ENCODE data around the gene MAB21L1. TPM values are rescaled to one million over a fixed set of nuclear protein-coding genes. Genes with fewer than 3 reads are reported as not detected.

The MAB21L1 gene
- total and polyA plus RNA-seq, 4 experiments from 2014 or later, result not detected

DNA sequence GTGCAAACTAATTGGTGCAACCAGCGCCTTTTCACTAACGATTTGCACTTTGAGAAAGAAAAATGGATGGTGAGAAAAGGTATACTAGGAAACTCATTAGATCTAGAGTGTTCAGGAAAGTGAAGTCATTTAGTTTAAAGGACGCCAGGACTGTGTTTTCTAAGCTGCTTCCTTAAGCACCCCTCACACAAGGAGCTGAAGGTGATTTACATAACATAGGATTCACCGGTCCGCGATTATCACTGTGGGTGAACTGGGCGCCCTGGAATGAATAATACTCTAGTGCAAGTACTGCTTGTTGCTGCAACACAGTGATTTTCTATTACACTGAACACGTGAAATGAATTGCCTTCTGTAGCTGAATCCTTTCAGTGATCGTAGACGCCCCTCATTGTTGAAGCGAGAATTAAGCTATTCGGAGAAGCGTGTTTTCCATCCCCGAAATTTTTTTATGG is 2.6 kb upstream of the MAB21L1 start:
- peaks cover 8 to 28% (median 19%) of the 10 kb centered on the region in 4 donors for H3K4me1 Mint-ChIP-seq
- Histone ChIP-seq H3K9me3 (ENCODE audit: control insufficient read depth in 1 of 2, low read length in 2 of 2) (no peaks in the 10 kb centered on the region), H3K36me3 (ENCODE audit: insufficient read depth, low read length) (no peaks in the 10 kb centered on the region), H3K27ac (ENCODE audit: low read depth, low read length) (no peak overlapping the region), H3K4me3 (ENCODE audit: low read length in 2 of 2) (no peak overlapping the region), H3K4me1 (ENCODE audit: insufficient read depth, low read length) (peaks cover 4% of the 10 kb centered on the region), H3K27me3 (ENCODE audit: insufficient read depth, low read length) (peaks cover 30% of the 10 kb centered on the region)
- intact Hi-C loops (cut with micrococcal nuclease), result no loop called here
- no peak for DNase-seq
- POLR2A ChIA-PET (ENCODE audit: partially characterized antibody), result no interaction called here
- peak overlapping the region in 1 of 8 donors; percentile 26 for H3K4me3 Mint-ChIP-seq
- H3K9me3 Mint-ChIP-seq, result peaks cover 0 to 38% (median 20%) of the 10 kb centered on the region in 8 donors
- H3K27ac Mint-ChIP-seq, result peak overlapping the region in 1 of 7 donors; percentile 22
- no peaks in the 10 kb centered on the region for H3K36me3 Mint-ChIP-seq
- CTCF ChIA-PET (ENCODE audit: partially characterized antibody), result no interaction called here
- peaks cover 28 to 47% of the 10 kb centered on the region in 2 donors for H3K27me3 Mint-ChIP-seq

DNA sequence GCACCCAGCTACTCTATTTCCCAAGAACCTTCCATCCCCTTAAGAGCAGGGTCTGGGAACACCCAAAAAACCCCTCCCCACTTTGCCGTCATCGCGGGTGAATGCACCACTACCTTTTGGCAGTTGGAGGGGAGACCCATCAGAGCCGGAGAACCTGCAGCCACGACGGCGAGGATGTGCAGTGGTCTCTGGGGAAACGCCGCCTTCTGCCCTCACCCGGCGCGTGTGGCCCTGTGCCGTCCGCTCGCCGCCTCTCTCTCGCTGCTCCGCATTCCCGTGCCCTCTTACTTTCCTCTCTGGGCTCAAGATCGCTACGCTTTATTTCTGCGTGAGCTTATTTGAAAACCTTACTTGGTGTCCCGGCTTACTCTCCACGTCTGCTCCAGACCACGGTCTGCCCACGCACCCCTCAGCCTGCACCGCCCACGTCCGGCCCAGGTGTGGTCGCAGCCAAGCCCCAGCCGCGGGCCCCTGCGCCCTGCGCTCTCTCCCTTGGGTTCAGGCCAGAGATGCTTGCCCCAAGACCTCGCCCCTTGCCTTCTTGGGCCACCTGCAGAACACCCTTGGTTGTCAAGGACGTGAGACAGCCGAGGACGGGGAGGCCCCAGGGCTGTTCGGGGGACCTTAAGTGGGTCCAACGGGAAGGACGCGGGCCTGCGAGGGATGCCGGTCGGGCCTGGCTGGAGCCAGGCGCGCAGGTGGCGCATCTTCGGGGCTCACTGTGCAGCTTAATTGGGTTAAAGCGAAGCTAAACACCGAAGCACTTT is 2.0 kb upstream of the MAB21L1 start:
- H3K4me3 ChIP-seq (ENCODE audit: low read length in 2 of 2), result no peak overlapping the region
- intact Hi-C loops (cut with micrococcal nuclease), result no loop called here
- Mint-ChIP-seq H3K4me3 (peak overlapping the region in 2 of 8 donors; percentile 25 to 26), H3K9me3 (peaks cover 0 to 38% (median 23%) of the 10 kb centered on the region in 8 donors), H3K27ac (peak overlapping the region in 1 of 7 donors; percentile 22), H3K36me3 (no peaks in the 10 kb centered on the region), H3K27me3 (peaks cover 28 to 47% of the 10 kb centered on the region in 2 donors), H3K4me1 (peaks cover 8 to 28% (median 19%) of the 10 kb centered on the region in 4 donors)
- DNase-seq, result no peak
- H3K27ac ChIP-seq (ENCODE audit: low read depth, low read length), result no peak overlapping the region
- ChIA-PET CTCF (ENCODE audit: partially characterized antibody) (no interaction called here), POLR2A (ENCODE audit: partially characterized antibody) (no interaction called here)
- no peaks in the 10 kb centered on the region for H3K9me3 ChIP-seq (ENCODE audit: control insufficient read depth in 1 of 2, low read length in 2 of 2)
- no peaks in the 10 kb centered on the region for H3K36me3 ChIP-seq (ENCODE audit: insufficient read depth, low read length)
- H3K4me1 ChIP-seq (ENCODE audit: insufficient read depth, low read length), result peaks cover 4% of the 10 kb centered on the region
- peaks cover 30% of the 10 kb centered on the region for H3K27me3 ChIP-seq (ENCODE audit: insufficient read depth, low read length)

DNA sequence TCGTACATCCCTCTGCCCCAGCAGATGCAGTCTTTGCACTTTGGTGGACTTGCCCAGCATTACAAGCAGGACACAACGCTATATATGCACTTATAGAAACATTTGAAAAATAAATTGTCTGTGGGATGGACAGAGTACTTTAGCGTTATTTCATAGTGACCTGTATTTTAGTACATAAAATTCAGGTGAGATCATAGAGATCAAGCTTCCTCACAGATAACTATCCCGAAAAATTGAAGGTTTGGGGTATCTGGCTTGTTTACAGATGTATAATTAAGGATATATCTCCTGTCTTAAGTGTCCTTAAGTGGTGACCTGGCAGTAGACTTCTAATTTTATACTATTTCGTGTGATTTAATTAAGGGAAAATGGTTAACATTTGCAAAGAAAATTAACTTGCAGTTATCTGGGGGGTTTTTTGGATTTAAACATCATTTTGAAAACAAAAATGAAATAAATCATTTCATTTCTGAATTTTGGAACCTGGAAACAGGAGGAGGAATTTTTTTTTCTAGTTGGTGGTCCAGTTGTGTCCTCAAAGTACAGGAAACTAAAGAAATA is 977 bp upstream of the MAB21L1 start:
- Histone ChIP-seq H3K27me3 (ENCODE audit: insufficient read depth, low read length) (peaks cover 30% of the 10 kb centered on the region), H3K9me3 (ENCODE audit: control insufficient read depth in 1 of 2, low read length in 2 of 2) (no peaks in the 10 kb centered on the region), H3K36me3 (ENCODE audit: insufficient read depth, low read length) (no peaks in the 10 kb centered on the region), H3K4me3 (ENCODE audit: low read length in 2 of 2) (no peak overlapping the region), H3K27ac (ENCODE audit: low read depth, low read length) (no peak overlapping the region), H3K4me1 (ENCODE audit: insufficient read depth, low read length) (peaks cover 4% of the 10 kb centered on the region)
- no peak overlapping the region for H3K27ac Mint-ChIP-seq
- intact Hi-C loops (cut with micrococcal nuclease), result no loop called here
- ChIA-PET CTCF (ENCODE audit: partially characterized antibody) (no interaction called here), POLR2A (ENCODE audit: partially characterized antibody) (no interaction called here)
- no peak for DNase-seq
- H3K36me3 Mint-ChIP-seq, result no peaks in the 10 kb centered on the region
- peaks cover 0 to 41% (median 24%) of the 10 kb centered on the region in 8 donors for H3K9me3 Mint-ChIP-seq
- H3K4me1 Mint-ChIP-seq, result peaks cover 8 to 28% (median 19%) of the 10 kb centered on the region in 4 donors
- H3K4me3 Mint-ChIP-seq, result peak overlapping the region in 1 of 8 donors; percentile 37
- H3K27me3 Mint-ChIP-seq, result peaks cover 30 to 49% of the 10 kb centered on the region in 2 donors

DNA sequence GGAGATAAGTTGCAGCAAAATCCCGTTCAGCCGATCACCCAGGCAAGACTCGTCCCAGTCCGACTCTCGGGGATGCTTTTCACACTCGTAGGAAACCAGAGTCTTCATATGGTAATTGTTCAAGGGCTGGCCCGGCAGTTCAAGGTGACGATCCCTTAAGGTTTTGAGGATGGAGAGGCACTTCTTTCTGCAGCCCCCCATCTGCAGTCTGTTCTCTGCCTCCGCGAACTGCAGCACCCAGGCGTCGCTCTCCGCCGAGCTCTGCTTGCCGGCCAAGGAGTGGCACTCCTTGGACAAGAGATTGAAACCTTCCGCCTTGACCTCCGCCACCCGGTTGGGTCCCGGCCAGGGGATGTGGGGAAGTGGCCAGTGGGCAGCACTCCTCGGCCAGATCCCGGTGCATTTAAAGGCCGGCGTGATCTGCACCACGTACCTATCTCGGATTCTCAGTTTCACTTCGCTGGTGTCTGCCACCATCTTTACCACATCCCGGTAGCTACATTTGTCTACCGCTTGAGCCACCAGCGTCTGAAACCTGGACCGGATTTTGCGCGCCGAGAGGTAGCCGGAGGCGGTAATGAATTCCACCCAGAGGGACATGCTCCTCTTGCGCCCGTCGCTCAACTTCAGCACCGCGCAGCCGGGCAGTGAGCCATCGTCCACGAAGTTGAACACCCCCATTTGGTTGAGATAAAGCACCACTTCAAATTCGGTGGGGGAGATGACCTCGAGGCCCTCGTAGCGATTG is 1.1 kb downstream of the MAB21L1 start:
- Histone ChIP-seq H3K27me3 (ENCODE audit: insufficient read depth, low read length) (peaks cover 43% of the 10 kb centered on the region), H3K4me3 (ENCODE audit: low read length in 2 of 2) (peak overlapping the region in 1 of 2 donors; percentile 14), H3K9me3 (ENCODE audit: control insufficient read depth in 1 of 2, low read length in 2 of 2) (no peaks in the 10 kb centered on the region), H3K27ac (ENCODE audit: low read depth, low read length) (no peak overlapping the region), H3K36me3 (ENCODE audit: insufficient read depth, low read length) (no peaks in the 10 kb centered on the region), H3K4me1 (ENCODE audit: insufficient read depth, low read length) (peaks cover 10% of the 10 kb centered on the region)
- Mint-ChIP-seq H3K9me3 (peaks cover 2 to 50% (median 35%) of the 10 kb centered on the region in 8 donors), H3K4me1 (peaks cover 10 to 28% (median 23%) of the 10 kb centered on the region in 4 donors), H3K27ac (no peak overlapping the region), H3K36me3 (no peaks in the 10 kb centered on the region), H3K27me3 (peaks cover 37 to 58% of the 10 kb centered on the region in 2 donors), H3K4me3 (peak overlapping the region; percentile 23 to 84 (median 72))
- DNase-seq, result no peak
- intact Hi-C loops (cut with micrococcal nuclease), result no loop called here
- ChIA-PET CTCF (ENCODE audit: partially characterized antibody) (no interaction called here), POLR2A (ENCODE audit: partially characterized antibody) (no interaction called here)

DNA sequence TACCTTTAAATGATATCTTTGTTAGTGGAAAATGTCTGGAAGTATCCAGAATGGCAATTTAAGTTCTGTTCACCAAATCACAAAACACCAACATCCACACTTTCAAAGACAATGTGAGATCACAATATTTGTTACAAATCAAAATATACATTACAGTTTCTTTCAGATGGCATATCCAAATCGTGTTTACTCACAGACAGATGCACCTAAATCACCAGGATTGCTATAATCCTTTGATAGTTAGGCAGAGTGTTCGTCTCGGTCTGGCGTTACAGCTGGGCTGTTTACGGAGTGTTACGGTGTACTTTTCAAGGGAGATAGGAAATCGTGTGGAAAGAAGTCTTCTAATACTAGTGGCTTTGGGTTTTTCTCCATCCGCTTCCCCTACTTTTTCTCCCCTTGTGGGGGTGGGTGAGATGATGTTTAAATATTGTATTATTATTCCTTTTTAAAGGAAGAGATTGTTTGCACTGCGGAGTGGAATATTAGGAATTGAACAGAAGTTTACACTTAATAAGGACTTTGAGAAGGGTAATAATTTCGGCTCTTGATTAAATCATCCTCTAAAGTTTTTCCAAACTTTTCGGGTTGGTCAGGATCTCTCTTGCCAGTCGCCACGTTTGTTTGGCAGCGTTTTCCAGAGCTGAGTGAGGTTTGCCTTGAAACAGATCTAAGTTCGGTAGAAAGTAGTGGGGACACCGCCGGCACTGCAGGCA is 1.8 kb downstream of the MAB21L1 start:
- peaks cover 10 to 28% (median 23%) of the 10 kb centered on the region in 4 donors for H3K4me1 Mint-ChIP-seq
- no peaks in the 10 kb centered on the region for H3K36me3 Mint-ChIP-seq
- peak overlapping the region in 5 of 8 donors; percentile 3 to 84 (median 72) for H3K4me3 Mint-ChIP-seq
- intact Hi-C loops (cut with micrococcal nuclease), result no loop called here
- no peaks in the 10 kb centered on the region for H3K36me3 ChIP-seq (ENCODE audit: insufficient read depth, low read length)
- H3K9me3 ChIP-seq (ENCODE audit: control insufficient read depth in 1 of 2, low read length in 2 of 2), result no peaks in the 10 kb centered on the region
- peaks cover 42 to 63% of the 10 kb centered on the region in 2 donors for H3K27me3 Mint-ChIP-seq
- ChIA-PET POLR2A (ENCODE audit: partially characterized antibody) (no interaction called here), CTCF (ENCODE audit: partially characterized antibody) (no interaction called here)
- H3K27ac ChIP-seq (ENCODE audit: low read depth, low read length), result no peak overlapping the region
- H3K27me3 ChIP-seq (ENCODE audit: insufficient read depth, low read length), result peaks cover 49% of the 10 kb centered on the region
- H3K4me3 ChIP-seq (ENCODE audit: low read length in 2 of 2), result no peak overlapping the region
- no peak overlapping the region for H3K27ac Mint-ChIP-seq
- no peak for DNase-seq
- H3K4me1 ChIP-seq (ENCODE audit: insufficient read depth, low read length), result peaks cover 10% of the 10 kb centered on the region
- peaks cover 2 to 57% (median 37%) of the 10 kb centered on the region in 8 donors for H3K9me3 Mint-ChIP-seq

DNA sequence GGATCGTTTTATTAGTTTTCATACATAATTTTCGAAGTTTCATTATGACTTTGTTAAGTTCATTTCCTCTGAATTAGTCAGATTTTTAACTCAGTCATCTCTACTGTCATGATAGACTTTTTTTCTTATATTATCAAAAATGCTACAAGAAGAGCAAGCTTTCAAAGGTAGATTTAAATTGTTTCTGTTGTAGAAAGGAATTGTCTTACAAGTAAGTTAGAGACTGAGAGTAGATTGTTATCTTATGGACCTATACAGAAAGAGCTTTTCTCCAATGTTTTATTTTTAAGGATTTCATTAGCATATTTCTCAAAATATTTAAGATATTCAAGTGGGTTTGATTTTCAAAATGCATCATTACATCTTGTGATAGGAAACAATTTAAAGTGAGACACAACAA is 2.7 kb downstream of the MAB21L1 start:
- no peak for DNase-seq
- intact Hi-C loops (cut with micrococcal nuclease), result no loop called here
- Mint-ChIP-seq H3K4me1 (peaks cover 10 to 28% (median 23%) of the 10 kb centered on the region in 4 donors), H3K27ac (no peak overlapping the region), H3K4me3 (no peak overlapping the region), H3K36me3 (no peaks in the 10 kb centered on the region), H3K9me3 (peaks cover 2 to 57% (median 37%) of the 10 kb centered on the region in 8 donors), H3K27me3 (peaks cover 42 to 60% of the 10 kb centered on the region in 2 donors)
- Histone ChIP-seq H3K27me3 (ENCODE audit: insufficient read depth, low read length) (peaks cover 45% of the 10 kb centered on the region), H3K4me3 (ENCODE audit: low read length in 2 of 2) (no peak overlapping the region), H3K9me3 (ENCODE audit: control insufficient read depth in 1 of 2, low read length in 2 of 2) (no peaks in the 10 kb centered on the region), H3K27ac (ENCODE audit: low read depth, low read length) (no peak overlapping the region), H3K36me3 (ENCODE audit: insufficient read depth, low read length) (no peaks in the 10 kb centered on the region), H3K4me1 (ENCODE audit: insufficient read depth, low read length) (peaks cover 10% of the 10 kb centered on the region)
- ChIA-PET CTCF (ENCODE audit: partially characterized antibody) (no interaction called here), POLR2A (ENCODE audit: partially characterized antibody) (no interaction called here)
